ENCODE measurements around the gene PDHX. TPM values are rescaled to one million over a fixed set of nuclear protein-coding genes. Genes with fewer than 3 reads are reported as not detected.

PDHX gene
- total and polyA plus RNA-seq, 2 of the 4 experiments (the other 2 are of a cell fraction) = 19.8 to 26.7 TPM

- ChIA-PET CTCF (interaction anchor here (1.0 kb wide), 1 partner anchor 71 kb away, joined by 3 read pairs; no protein-coding TSS in a partner anchor), POLR2A (ENCODE audit: unreplicated experiment) (interaction anchor here (1.2 kb wide), 1 partner anchor 15 kb away, joined by 3 read pairs; no protein-coding TSS in a partner anchor)
- no peak for DNase-seq
- H3K9me1 ChIP-seq (ENCODE audit: insufficient read depth, low read length) = peaks cover 24% of the 10 kb centered on the region
- H3K27ac ChIP-seq (ENCODE audit: insufficient read depth, low read length) = no peak overlapping the region
- no peak overlapping the region for H3K4me3 ChIP-seq (ENCODE audit: insufficient read depth, low read depth, low read length)
- H3K14ac ChIP-seq (replicated peaks; ENCODE audit: low read depth, low read length) = peak overlapping the region; percentile 80
- ATAC-seq (ENCODE audit: low read depth) = no peak
- no TSS peak for BruUV-seq (replicated peaks)
- peak overlapping the region; percentile 57; the same call in 1 of the 2 replicates for H4K5ac ChIP-seq (ENCODE audit: low read depth, low read length)
- H2BK120ac ChIP-seq (ENCODE audit: low read depth, low read length) = peak overlapping the region; percentile 91
- no peak overlapping the region for H2AK9ac ChIP-seq (replicated peaks; ENCODE audit: low read depth, low read length, poor library complexity)
- peak overlapping the region; percentile 65 for H3K4ac ChIP-seq (ENCODE audit: low read depth, low read length)
- H2AFZ ChIP-seq (replicated peaks; ENCODE audit: low read length, poor library complexity) = no peak overlapping the region
- H3K36me3 ChIP-seq (ENCODE audit: control insufficient read depth, insufficient read depth, low read length) = no peaks in the 10 kb centered on the region
- peak overlapping the region; percentile 70; the same call in 1 of the 2 replicates for H3K23ac ChIP-seq (ENCODE audit: low read depth, low read length)
- no peaks in the 10 kb centered on the region for H3K9me3 ChIP-seq (ENCODE audit: control insufficient read depth, insufficient read depth, low read length)
- H4K20me1 ChIP-seq (ENCODE audit: insufficient read depth, low read length) = no peaks in the 10 kb centered on the region
- peak overlapping the region in 1 of 2 experiments; percentile 14; a peak in 1 of 4 replicates for H4K8ac ChIP-seq (ENCODE audit: low read depth in 2 of 2, low read length in 2 of 2)
- no peaks in the 10 kb centered on the region for H3K27me3 ChIP-seq (ENCODE audit: control insufficient read depth, insufficient read depth, low read length)
- peak overlapping the region; percentile 81; the same call in 1 of the 2 replicates for H2AK5ac ChIP-seq (ENCODE audit: low read depth, low read length)
- H3K4me1 ChIP-seq (ENCODE audit: control insufficient read depth, insufficient read depth, low read length) = peaks cover 25% of the 10 kb centered on the region
- in situ Hi-C loops (cut with MboI; ENCODE audit: low sequenced_read_pairs) = no loop called here
- H3K9ac ChIP-seq (ENCODE audit: low read depth, low read length) = no peak overlapping the region
- dilution Hi-C loops (cut with HindIII; ENCODE audit: low sequenced_read_pairs, unreplicated experiment) = no loop called here
- H2BK5ac ChIP-seq (ENCODE audit: low read depth, low read length, poor library complexity, severe bottlenecking) = no peak overlapping the region
- H3K4me2 ChIP-seq (ENCODE audit: low read depth, low read length) = no peak overlapping the region
- peak overlapping the region; percentile 93; the same call in 1 of the 2 replicates for H3K18ac ChIP-seq (ENCODE audit: low read depth, low read length)
- peaks cover 4 to 35% of the 10 kb centered on the region in 2 experiments; a peak in 2 of 4 replicates for H3K79me1 ChIP-seq (ENCODE audit: low read depth in 1 of 2, low read length in 2 of 2)
- peak overlapping the region; percentile 79 for H2BK20ac ChIP-seq (ENCODE audit: low read depth, low read length)
- peak overlapping the region; percentile 92; the same call in 2 of the 3 replicates for H2BK15ac ChIP-seq (ENCODE audit: low read depth, low read length)
- no CpG with 5 or more reads among the region's 6 CpGs for whole genome bisulfite sequencing, 2 experiments (ENCODE audit: extremely low coverage in 2 of 2, insufficient read length in 1 of 2)
- intact Hi-C loops (cut with micrococcal nuclease) = no loop called here
- no peak overlapping the region for H3K56ac ChIP-seq (ENCODE audit: extremely low read depth, insufficient read depth, low read length)
- peak overlapping the region; percentile 77; the same call in 1 of the 2 replicates for H4K91ac ChIP-seq (ENCODE audit: insufficient read depth, low read depth, low read length)
- TF ChIP-seq RCOR1 (IDR thresholded peaks at IDR 0.05; ENCODE audit: insufficient replicate concordance, low read length) (no peak), RAD21 (IDR thresholded peaks at IDR 0.05; ENCODE audit: low read length) (no peak), MAZ (IDR thresholded peaks at IDR 0.05; ENCODE audit: borderline replicate concordance, low read depth, low read length) (no peak), FOS (IDR thresholded peaks at IDR 0.05; ENCODE audit: low read depth, low read length) (no peak), CHD1 (IDR thresholded peaks at IDR 0.05; ENCODE audit: low read depth, low read length) (no peak), BHLHE40 (IDR thresholded peaks at IDR 0.05; ENCODE audit: low read depth, low read length) (no peak), MAFK (IDR thresholded peaks at IDR 0.05; ENCODE audit: low read depth, low read length) (no peak), MXI1 (IDR thresholded peaks at IDR 0.05; ENCODE audit: borderline replicate concordance, low read depth, low read length) (no peak), POLR2A (IDR thresholded peaks at IDR 0.05; ENCODE audit: low read depth, low read length) (no peak), NFE2L2 (IDR thresholded peaks at IDR 0.05; ENCODE audit: low read depth, low read length) (no peak), RFX5 (IDR thresholded peaks at IDR 0.05; ENCODE audit: low read depth, low read length) (no peak), SMC3 (IDR thresholded peaks at IDR 0.05; ENCODE audit: low read depth, low read length) (no peak)
- TF ChIP-seq, protein P1, sequence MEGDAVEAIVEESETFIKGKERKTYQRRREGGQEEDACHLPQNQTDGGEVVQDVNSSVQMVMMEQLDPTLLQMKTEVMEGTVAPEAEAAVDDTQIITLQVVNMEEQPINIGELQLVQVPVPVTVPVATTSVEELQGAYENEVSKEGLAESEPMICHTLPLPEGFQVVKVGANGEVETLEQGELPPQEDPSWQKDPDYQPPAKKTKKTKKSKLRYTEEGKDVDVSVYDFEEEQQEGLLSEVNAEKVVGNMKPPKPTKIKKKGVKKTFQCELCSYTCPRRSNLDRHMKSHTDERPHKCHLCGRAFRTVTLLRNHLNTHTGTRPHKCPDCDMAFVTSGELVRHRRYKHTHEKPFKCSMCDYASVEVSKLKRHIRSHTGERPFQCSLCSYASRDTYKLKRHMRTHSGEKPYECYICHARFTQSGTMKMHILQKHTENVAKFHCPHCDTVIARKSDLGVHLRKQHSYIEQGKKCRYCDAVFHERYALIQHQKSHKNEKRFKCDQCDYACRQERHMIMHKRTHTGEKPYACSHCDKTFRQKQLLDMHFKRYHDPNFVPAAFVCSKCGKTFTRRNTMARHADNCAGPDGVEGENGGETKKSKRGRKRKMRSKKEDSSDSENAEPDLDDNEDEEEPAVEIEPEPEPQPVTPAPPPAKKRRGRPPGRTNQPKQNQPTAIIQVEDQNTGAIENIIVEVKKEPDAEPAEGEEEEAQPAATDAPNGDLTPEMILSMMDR (conservative IDR thresholded peaks at IDR 0.05; ENCODE audit: low read depth, low read length) = no peak
- TF ChIP-seq, protein P2, sequence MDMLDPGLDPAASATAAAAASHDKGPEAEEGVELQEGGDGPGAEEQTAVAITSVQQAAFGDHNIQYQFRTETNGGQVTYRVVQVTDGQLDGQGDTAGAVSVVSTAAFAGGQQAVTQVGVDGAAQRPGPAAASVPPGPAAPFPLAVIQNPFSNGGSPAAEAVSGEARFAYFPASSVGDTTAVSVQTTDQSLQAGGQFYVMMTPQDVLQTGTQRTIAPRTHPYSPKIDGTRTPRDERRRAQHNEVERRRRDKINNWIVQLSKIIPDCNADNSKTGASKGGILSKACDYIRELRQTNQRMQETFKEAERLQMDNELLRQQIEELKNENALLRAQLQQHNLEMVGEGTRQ (IDR thresholded peaks at IDR 0.05; ENCODE audit: low read depth, low read length) = no peak
Measured at GRCh38 chr11:35015621-35016387, 99.4 kb downstream of the PDHX start.
